Trophoblast cell (in vitro differentiated cells and primary cell): ENCODE measurements around the gene SCAP.
A peak's percentile ranks its signal among the peaks of the same experiment; 100 is the strongest.

Source experiments
- DNase-seq, 2 donors: peaks; one replicate each; pipeline ENCODE4 v3.0.0-alpha.2; 2016
- H2AFZ ChIP-seq: 2 replicates; pipeline ENCODE4 v1.6.1; 2013; ENCODE audit warnings: low read length, moderate library complexity, mild to moderate bottlenecking; ENCODE audit not compliant: insufficient read depth, poor library complexity
- H2AK5ac ChIP-seq: 2 replicates; pipeline ENCODE4 v1.6.1; 2013; ENCODE audit warnings: mild to moderate bottlenecking, low read length
- H2BK120ac ChIP-seq: 2 replicates; pipeline ENCODE4 v1.6.1; 2013; ENCODE audit warnings: low read length, mild to moderate bottlenecking, moderate library complexity; ENCODE audit not compliant: insufficient read depth, poor library complexity
- H2BK12ac ChIP-seq: 2 replicates; pipeline ENCODE4 v1.6.1; 2013; ENCODE audit warnings: mild to moderate bottlenecking, low read length, moderate library complexity
- H2BK5ac ChIP-seq: 2 replicates; pipeline ENCODE4 v1.6.1; 2013; ENCODE audit warnings: low read length, low read depth, moderate library complexity, mild to moderate bottlenecking; ENCODE audit not compliant: poor library complexity
- H3K14ac ChIP-seq: 2 replicates; pipeline ENCODE4 v1.6.1; 2013; ENCODE audit warnings: mild to moderate bottlenecking, low read length
- H3K18ac ChIP-seq: 2 replicates; pipeline ENCODE4 v1.6.1; 2013; ENCODE audit warnings: mild to moderate bottlenecking, low read length
- H3K23ac ChIP-seq: 2 replicates; pipeline ENCODE4 v1.6.1; 2013; ENCODE audit warnings: low read length
- H3K27ac ChIP-seq: 2 replicates; pipeline ENCODE4 v1.5.1; 2013; ENCODE audit warnings: low read depth, mild to moderate bottlenecking, inconsistent platforms, low read length, moderate library complexity
- H3K27me3 ChIP-seq: 2 replicates; pipeline ENCODE4 v1.6.1; 2013; ENCODE audit warnings: inconsistent platforms, mild to moderate bottlenecking, low read length, moderate library complexity; ENCODE audit not compliant: insufficient read depth
- H3K36me3 ChIP-seq, 2 experiments: 1 replicate in 1 of 2; 2 replicates in 1 of 2; pipeline ENCODE4 v1.6.1; 2013; ENCODE audit warnings: low read length in 2 of 2, mild to moderate bottlenecking in 2 of 2, moderate library complexity in 1 of 2; ENCODE audit not compliant: insufficient read depth in 2 of 2, control insufficient read depth in 1 of 2
- H3K4ac ChIP-seq: 2 replicates; pipeline ENCODE4 v1.6.1; 2013; ENCODE audit warnings: low read depth, mild to moderate bottlenecking, low read length, moderate library complexity
- H3K4me1 ChIP-seq, 2 experiments: 1 replicate in 1 of 2; 2 replicates in 1 of 2; pipeline ENCODE4 v1.6.1; 2013; ENCODE audit warnings: low read length in 2 of 2, mild to moderate bottlenecking in 2 of 2, moderate library complexity in 1 of 2; ENCODE audit not compliant: insufficient read depth in 2 of 2, control insufficient read depth in 1 of 2
- H3K4me2 ChIP-seq: 2 replicates; pipeline ENCODE4 v1.6.1; 2013; ENCODE audit warnings: inconsistent platforms, mild to moderate bottlenecking, low read length, moderate library complexity
- H3K4me3 ChIP-seq: 2 replicates; pipeline ENCODE4 v1.5.1; 2013; ENCODE audit warnings: mild to moderate bottlenecking, low read depth, low read length, inconsistent platforms
- H3K79me1 ChIP-seq: one replicate; pipeline ENCODE4 v1.6.1; 2013; ENCODE audit warnings: low read length
- H3K79me2 ChIP-seq: 2 replicates; pipeline ENCODE4 v1.6.1; 2013; ENCODE audit warnings: low read length, mild to moderate bottlenecking; ENCODE audit not compliant: control insufficient read depth, insufficient read depth, poor library complexity
- H3K9ac ChIP-seq: 2 replicates; pipeline ENCODE4 v1.6.1; 2013; ENCODE audit warnings: mild to moderate bottlenecking, low read length
- H3K9me3 ChIP-seq: 2 replicates; pipeline ENCODE4 v1.6.1; 2013; ENCODE audit warnings: low read depth, mild to moderate bottlenecking, control low read depth, inconsistent platforms, low read length; ENCODE audit not compliant: insufficient read depth
- H4K12ac ChIP-seq: 2 replicates; pipeline ENCODE4 v1.6.1; 2013; ENCODE audit warnings: low read depth, mild to moderate bottlenecking, low read length, moderate library complexity
- H4K8ac ChIP-seq: 2 replicates; pipeline ENCODE4 v1.6.1; 2013; ENCODE audit warnings: low read depth, mild to moderate bottlenecking, low read length, moderate library complexity
- H4K91ac ChIP-seq: one replicate; pipeline ENCODE4 v1.6.1; 2013; ENCODE audit warnings: low read depth, mild to moderate bottlenecking, low read length, moderate library complexity
- WGBS: extraction: QIAGEN DNeasy Blood & Tissue Kit; methylation state at CpG from one replicate; pipeline ENCODE4 v1.1.7; 2013; ENCODE audit warnings: missing lambda C conversion rate; ENCODE audit not compliant: insufficient read length, insufficient coverage; ENCODE audit errors: extremely low coverage; 5-methylcytosine and 5-hydroxymethylcytosine counted together

The SCAP gene

DNA sequence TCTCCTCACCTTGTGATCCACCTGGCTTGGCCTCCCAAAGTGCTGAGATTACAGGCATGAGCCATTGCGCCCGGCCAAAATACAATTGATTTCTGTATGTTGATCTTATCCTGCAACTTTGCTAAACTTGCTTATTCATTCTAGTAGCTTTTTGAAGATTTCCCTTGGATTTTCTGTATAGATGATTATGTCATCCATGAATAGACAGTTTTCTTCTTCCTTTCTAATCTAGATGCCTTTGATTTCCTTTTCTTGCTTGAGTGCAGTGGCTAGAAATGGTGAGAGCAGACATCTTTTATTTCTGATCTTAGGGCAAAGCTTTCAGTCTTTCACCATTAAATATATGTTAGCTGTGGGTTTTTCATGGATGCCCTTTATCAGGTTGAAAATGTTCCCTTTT lies 42.2 kb upstream of the SCAP start:
- peaks cover 3% of the 10 kb centered on the region in 2 experiments for H3K4me1 ChIP-seq
- H3K4ac ChIP-seq: no peak overlapping the region
- H4K8ac ChIP-seq: no peak overlapping the region

DNA sequence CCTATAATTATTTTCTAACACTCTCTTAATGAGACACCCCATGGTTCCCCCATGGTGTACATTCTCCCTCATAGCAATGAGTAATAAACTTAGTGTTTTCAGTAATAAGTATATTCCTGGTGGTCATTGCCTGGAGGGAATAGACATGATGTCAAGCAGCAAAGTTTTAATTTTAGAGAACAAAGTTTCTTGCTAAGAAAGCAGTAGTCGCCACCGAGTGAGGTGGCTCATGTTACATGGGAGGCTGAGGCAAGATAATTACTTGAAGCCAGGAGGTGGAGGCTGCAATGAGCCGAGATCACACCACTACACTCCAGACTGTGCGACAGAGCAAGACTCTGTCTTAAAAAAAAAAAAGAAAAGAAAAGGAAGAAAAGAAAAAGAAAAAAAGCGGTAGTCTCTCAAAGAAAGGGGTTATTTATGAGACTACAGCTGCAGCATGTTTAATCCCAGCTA lies 40.2 kb upstream of the SCAP start:
- Histone ChIP-seq H2BK120ac (no peak overlapping the region), H3K9me3 (no peaks in the 10 kb centered on the region), H3K18ac (no peak overlapping the region), H2BK12ac (no peak overlapping the region), H4K12ac (no peak overlapping the region), H2AFZ (no peak overlapping the region), H4K8ac (no peak overlapping the region), H3K79me2 (peaks cover 5% of the 10 kb centered on the region), H3K27me3 (no peaks in the 10 kb centered on the region), H2AK5ac (no peak overlapping the region), H3K4me3 (no peak overlapping the region), H3K4me1 (no peaks in the 10 kb centered on the region), H3K27ac (no peak overlapping the region), H3K4ac (no peak overlapping the region), H3K9ac (no peak overlapping the region), H2BK5ac (no peak overlapping the region), H3K23ac (no peak overlapping the region), H3K79me1 (peaks cover 8% of the 10 kb centered on the region), H3K36me3 (no peaks in the 10 kb centered on the region), H4K91ac (no peak overlapping the region), H3K4me2 (no peak overlapping the region), H3K14ac (no peak overlapping the region)
- no CpG with 5 or more reads among the region's 5 CpGs for WGBS
- DNase-seq: no peak

More for the DNA sequence above, 42.2 kb upstream of the SCAP start:
- Histone ChIP-seq H4K12ac (no peak overlapping the region), H3K4me2 (no peak overlapping the region), H3K27ac (no peak overlapping the region), H3K79me2 (peaks cover 1% of the 10 kb centered on the region), H2BK5ac (no peak overlapping the region), H2BK12ac (no peak overlapping the region), H4K91ac (no peak overlapping the region), H3K27me3 (no peaks in the 10 kb centered on the region), H3K9me3 (no peaks in the 10 kb centered on the region), H3K23ac (no peak overlapping the region), H2BK120ac (no peak overlapping the region), H2AK5ac (no peak overlapping the region), H3K79me1 (peaks cover 5% of the 10 kb centered on the region), H3K4me3 (no peak overlapping the region), H3K14ac (no peak overlapping the region), H3K9ac (no peak overlapping the region), H3K18ac (no peak overlapping the region), H3K36me3 (no peaks in the 10 kb centered on the region), H2AFZ (no peak overlapping the region)
- no peak for DNase-seq
- no CpG with 5 or more reads among the region's 2 CpGs for WGBS

DNA sequence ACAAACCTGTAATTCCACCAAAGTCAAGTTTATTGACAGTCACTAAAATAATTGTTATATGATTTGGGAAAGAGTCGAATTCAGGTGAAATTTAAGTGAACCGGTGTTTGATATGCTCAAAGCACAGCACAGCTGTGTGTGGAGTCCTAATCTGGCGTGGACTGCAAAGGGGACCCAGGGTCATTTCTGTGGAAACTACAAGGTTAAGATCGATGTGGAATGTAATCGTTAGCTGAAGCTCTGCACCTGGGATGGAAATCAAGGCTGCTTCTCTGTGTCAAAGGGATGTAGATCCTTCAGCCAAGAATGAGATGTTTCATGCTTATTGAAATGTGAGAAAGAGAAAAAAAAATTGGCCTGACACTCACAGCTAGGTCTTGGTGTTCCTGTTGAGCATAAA lies 39.4 kb upstream of the SCAP start:
- no peak overlapping the region for H2BK5ac ChIP-seq
- H3K79me1 ChIP-seq: peaks cover 8% of the 10 kb centered on the region
- no peak overlapping the region for H2BK12ac ChIP-seq
- H3K27me3 ChIP-seq: no peaks in the 10 kb centered on the region
- H3K14ac ChIP-seq: no peak overlapping the region
- H3K4me1 ChIP-seq: no peaks in the 10 kb centered on the region
- H3K18ac ChIP-seq: no peak overlapping the region
- H2AFZ ChIP-seq: no peak overlapping the region
- no peak overlapping the region for H4K12ac ChIP-seq
- H3K4me2 ChIP-seq: no peak overlapping the region
- peaks cover 6% of the 10 kb centered on the region in 2 experiments for H3K36me3 ChIP-seq
- no CpG with 5 or more reads among the region's 5 CpGs for WGBS
- H3K4ac ChIP-seq: no peak overlapping the region
- H3K27ac ChIP-seq: no peak overlapping the region
- H2AK5ac ChIP-seq: no peak overlapping the region
- no peak for DNase-seq
- H4K91ac ChIP-seq: no peak overlapping the region
- H4K8ac ChIP-seq: no peak overlapping the region
- no peak overlapping the region for H3K9ac ChIP-seq
- no peak overlapping the region for H3K23ac ChIP-seq
- H2BK120ac ChIP-seq: no peak overlapping the region
- H3K4me3 ChIP-seq: no peak overlapping the region
- H3K9me3 ChIP-seq: no peaks in the 10 kb centered on the region
- H3K79me2 ChIP-seq: peaks cover 5% of the 10 kb centered on the region

DNA sequence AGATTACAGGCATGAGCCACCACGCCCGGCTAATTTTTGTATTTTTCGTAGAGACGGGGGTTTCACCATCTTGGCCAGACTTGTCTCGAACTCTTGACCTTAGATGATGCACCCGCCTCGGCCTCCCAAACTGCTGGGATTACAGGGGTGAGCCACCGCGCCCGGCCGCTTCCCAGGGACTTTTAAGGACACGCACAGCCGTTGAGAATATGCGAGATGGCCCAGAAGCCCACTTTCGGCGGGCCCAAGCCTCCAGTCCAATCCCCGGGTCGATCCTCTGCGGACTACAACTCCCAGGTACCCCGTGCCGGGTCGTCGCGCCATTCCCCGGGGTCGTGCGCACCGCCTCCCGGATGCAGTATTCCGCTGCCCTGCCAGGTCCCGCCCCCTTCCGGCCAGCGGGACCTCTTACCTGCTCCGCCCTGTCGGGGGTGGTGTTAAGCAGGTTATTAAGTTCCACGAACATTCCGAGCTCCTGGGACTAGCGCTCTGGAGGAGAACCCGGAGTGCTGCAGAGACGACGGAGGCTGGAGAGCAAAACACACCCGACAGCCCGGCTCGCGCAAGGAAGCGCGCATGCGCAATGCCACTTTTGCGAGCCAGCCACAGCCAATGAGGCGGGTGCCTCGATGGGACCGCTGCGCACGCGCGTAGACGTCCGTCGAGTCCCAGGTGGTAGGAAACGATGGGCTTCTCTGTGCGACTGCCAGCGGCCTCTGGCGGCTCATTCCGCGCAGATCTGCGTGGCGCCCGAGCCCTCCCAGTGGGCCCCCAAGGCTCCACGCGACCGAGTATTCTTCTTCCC lies 37.6 kb upstream of the SCAP start, which contains the start of gene ELP6:
ELP6 (minus strand) TSS at position 588 of the 805 bp plus-strand sequence; CDS start at position 466, 122 bp downstream.
- WGBS: no CpG with 5 or more reads among the region's 71 CpGs
- H4K12ac ChIP-seq: peak within 1 kb of the TSS; percentile 97
- peak; percentile 95 to 99 for DNase-seq

More for the DNA sequence above, 37.6 kb upstream of the SCAP start, which contains the start of gene ELP6:
- peak within 1 kb of the TSS; percentile 70 for H3K4me2 ChIP-seq
- no peaks in the 10 kb centered on the region for H3K27me3 ChIP-seq
- H3K4me3 ChIP-seq: peak within 1 kb of the TSS; percentile 89
- peak within 1 kb of the TSS; percentile 98 for H4K8ac ChIP-seq
- H2AFZ ChIP-seq: peak within 1 kb of the TSS; percentile 89
- peaks cover 5% of the 10 kb centered on the region for H3K79me2 ChIP-seq
- peak within 1 kb of the TSS; percentile 84 for H2BK120ac ChIP-seq
- peak within 1 kb of the TSS; percentile 96 for H2BK5ac ChIP-seq
- H3K9ac ChIP-seq: peak within 1 kb of the TSS; percentile 95
- H2BK12ac ChIP-seq: no peak within 1 kb of the TSS
- peaks cover 11 to 16% of the 10 kb centered on the region in 2 experiments for H3K36me3 ChIP-seq
- no peaks in the 10 kb centered on the region for H3K4me1 ChIP-seq
- H3K23ac ChIP-seq: no peak within 1 kb of the TSS
- H3K4ac ChIP-seq: peak within 1 kb of the TSS; percentile 35
- no peak within 1 kb of the TSS for H2AK5ac ChIP-seq
- peak within 1 kb of the TSS; percentile 99 for H3K27ac ChIP-seq
- H3K18ac ChIP-seq: peak within 1 kb of the TSS; percentile 95
- H3K14ac ChIP-seq: peak within 1 kb of the TSS; percentile 91
- peaks cover 8% of the 10 kb centered on the region for H3K79me1 ChIP-seq
- H4K91ac ChIP-seq: peak within 1 kb of the TSS; percentile 85
- no peaks in the 10 kb centered on the region for H3K9me3 ChIP-seq
